Activated CD4-positive, alpha-beta T cell treated with anti-CD3 and anti-CD28 coated beads, Interleukin-2, amount 10 ng/mL, durations not matched to agents 7 days and 5 days (primary cell): ENCODE data around the gene NKX2-8. TPM values are rescaled to one million over a fixed set of nuclear protein-coding genes. Genes with fewer than 3 reads are reported as not detected.
"Not testable (repeated sequence)": the region's sequence is repeated elsewhere in the genome, so short reads cannot be mapped to it uniquely, and the experiment has no call there.

Experiments
- CTCF ChIA-PET: fragments of 350-600 bp; sonication (Branson Sonifier 250); formaldehyde crosslinking; loops from one replicate; lab custom pipeline; 2021; ENCODE audit warnings: antibody characterized with exemption; lab: Charles Lee
- POLR2A ChIA-PET: fragments of 350-600 bp; sonication (Branson Sonifier 250); formaldehyde crosslinking; loops from one replicate; lab custom pipeline; 2021; ENCODE audit warnings: antibody characterized with exemption; lab: Charles Lee
- DNase-seq: peaks from one replicate; pipeline ENCODE4 v3.0.0-alpha.2; 2020
- H3K27ac Mint-ChIP-seq: one replicate; pipeline ENCODE4 v1.8.0; 2021; ENCODE audit warnings: mild to moderate bottlenecking, moderate library complexity, mixed read lengths
- H3K27me3 Mint-ChIP-seq: one replicate; pipeline ENCODE4 v1.8.0; 2021; ENCODE audit warnings: mixed read lengths
- H3K36me3 Mint-ChIP-seq: one replicate; pipeline ENCODE4 v1.8.0; 2021; ENCODE audit warnings: low read depth, mixed read lengths
- H3K4me1 Mint-ChIP-seq: one replicate; pipeline ENCODE4 v1.8.0; 2021; ENCODE audit warnings: mixed read lengths
- H3K4me3 Mint-ChIP-seq: one replicate; pipeline ENCODE4 v1.8.0; 2021; ENCODE audit warnings: mild to moderate bottlenecking, moderate library complexity, mixed read lengths
- H3K9me3 Mint-ChIP-seq: one replicate; pipeline ENCODE4 v1.8.0; 2021; ENCODE audit warnings: mixed read lengths
- total RNA-seq, 2 experiments: library from RNA; stranded (reverse); gene quantifications; one replicate each; pipeline ENCODE4 v1.2.3, GENCODE V29; 2021

The NKX2-8 gene
- total RNA-seq, 2 experiments from 2014 or later = not detected

DNA sequence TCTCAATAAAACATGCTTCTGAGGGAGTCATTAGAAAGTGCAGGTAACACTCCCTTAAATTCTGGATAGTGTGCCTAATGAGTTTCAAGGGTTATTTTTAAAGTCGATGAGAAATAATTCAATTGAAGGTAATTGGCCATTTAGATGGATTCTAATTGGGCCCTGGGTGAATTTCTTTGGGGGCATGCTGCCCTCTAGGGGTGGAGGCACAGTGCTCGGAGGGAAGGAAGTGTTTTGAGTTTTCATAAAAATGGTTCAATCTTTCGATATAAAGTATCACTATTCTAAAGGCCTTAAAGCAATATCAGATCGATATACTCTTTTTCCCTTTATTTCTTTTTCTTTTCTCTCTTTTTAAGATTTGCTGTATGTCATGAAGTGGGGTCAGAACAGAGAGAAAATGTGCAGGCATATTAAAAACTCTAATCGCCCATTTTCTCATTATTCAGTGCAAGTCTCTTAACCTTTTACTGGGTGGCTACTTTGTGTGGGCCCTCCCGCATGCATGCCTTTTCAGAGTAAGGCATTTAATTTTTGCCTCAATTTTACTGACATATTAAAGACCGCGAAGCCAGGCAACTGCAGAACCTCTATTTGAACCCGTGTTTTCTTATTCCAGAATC lies 25.5 kb downstream of the NKX2-8 start:
- Mint-ChIP-seq H3K9me3 (no peaks in the 10 kb centered on the region), H3K4me3 (no peak overlapping the region), H3K36me3 (no peaks in the 10 kb centered on the region), H3K27ac (no peak overlapping the region), H3K27me3 (peaks cover 13% of the 10 kb centered on the region), H3K4me1 (no peaks in the 10 kb centered on the region)
- POLR2A ChIA-PET = no interaction called here
- CTCF ChIA-PET = interaction anchor here (0.6 kb wide), 1 partner anchor 474 kb away, joined by 3 read pairs; no protein-coding TSS in a partner anchor
- peak; percentile 19 for DNase-seq

DNA sequence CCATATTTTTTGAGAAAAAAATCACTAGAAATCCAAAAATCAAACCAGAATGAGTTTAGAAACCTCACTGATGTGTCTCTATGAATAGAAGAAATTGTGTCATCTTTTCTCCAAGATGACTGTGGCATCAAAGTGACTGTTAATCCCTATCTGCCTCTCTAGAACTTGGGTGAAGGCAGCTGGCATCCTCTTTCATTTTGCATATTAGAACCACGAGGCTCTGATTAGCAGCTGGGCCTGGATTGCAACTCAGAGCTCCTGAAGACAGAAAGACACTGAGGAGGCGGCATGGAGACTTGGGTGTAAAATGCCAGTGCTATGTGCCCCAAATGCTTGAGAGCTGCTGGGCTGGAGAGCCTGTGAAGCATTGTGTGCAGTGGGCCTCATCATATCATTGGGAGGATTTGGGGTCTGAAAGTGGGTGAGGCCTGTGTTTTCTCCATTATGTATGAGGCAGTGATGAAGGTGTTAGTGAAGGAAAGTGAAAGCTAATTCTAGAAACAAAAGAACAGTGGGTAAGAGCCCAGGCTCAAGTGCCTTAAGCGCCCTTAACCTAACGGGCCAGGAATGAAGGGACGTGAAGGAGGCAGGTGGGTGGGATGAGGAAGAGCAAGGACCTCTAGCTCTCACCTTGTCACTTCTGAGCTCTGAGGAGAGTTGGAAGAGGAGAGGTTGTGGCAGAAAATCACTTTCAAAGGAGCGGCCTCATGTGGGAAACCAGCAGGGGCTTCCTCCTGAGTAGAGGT lies 26.2 kb downstream of the NKX2-8 start:
- Mint-ChIP-seq H3K4me3 (no peak overlapping the region), H3K4me1 (no peaks in the 10 kb centered on the region), H3K27ac (no peak overlapping the region), H3K36me3 (no peaks in the 10 kb centered on the region), H3K9me3 (no peaks in the 10 kb centered on the region), H3K27me3 (peaks cover 9% of the 10 kb centered on the region)
- no peak for DNase-seq
- ChIA-PET CTCF (no interaction called here), POLR2A (no interaction called here)

DNA sequence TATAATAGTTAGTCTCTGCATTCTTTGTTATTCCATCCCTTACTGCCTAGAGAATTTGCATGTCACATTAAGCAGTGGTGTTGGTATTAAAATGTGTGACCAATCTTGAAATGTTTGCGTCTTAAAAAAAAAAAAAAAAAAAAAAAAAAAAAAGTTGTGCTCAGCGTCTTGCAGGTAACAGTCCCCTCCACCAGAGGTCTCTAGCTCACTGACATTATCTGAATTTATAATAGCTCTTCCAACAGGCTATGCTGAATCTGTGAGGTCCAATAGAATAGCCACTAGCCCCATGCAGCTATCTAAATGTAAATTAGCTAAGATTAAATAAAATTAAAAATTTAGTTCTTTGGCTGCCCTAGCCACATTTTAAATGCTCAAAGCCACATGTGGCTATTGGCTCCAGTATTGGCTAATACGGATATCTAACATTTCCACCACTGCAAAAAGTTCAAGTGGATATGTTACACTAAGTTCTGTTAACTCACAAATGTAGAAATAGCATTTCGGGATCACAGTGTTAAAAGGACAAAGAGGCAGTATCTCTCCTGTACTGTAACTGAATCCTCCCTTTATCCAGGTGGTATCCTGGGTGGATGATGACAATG lies 28.7 kb downstream of the NKX2-8 start:
- Mint-ChIP-seq H3K4me3 (no peak overlapping the region), H3K27ac (no peak overlapping the region), H3K27me3 (peaks cover 3% of the 10 kb centered on the region), H3K36me3 (no peaks in the 10 kb centered on the region), H3K9me3 (no peaks in the 10 kb centered on the region), H3K4me1 (no peaks in the 10 kb centered on the region)
- POLR2A ChIA-PET = no interaction called here
- peak; percentile 6 for DNase-seq
- CTCF ChIA-PET = interaction anchor here (0.7 to 1.4 kb wide), 3 partner anchors 10 to 38 kb away, joined by 3 to 4 read pairs (median 3); no protein-coding TSS in a partner anchor

DNA sequence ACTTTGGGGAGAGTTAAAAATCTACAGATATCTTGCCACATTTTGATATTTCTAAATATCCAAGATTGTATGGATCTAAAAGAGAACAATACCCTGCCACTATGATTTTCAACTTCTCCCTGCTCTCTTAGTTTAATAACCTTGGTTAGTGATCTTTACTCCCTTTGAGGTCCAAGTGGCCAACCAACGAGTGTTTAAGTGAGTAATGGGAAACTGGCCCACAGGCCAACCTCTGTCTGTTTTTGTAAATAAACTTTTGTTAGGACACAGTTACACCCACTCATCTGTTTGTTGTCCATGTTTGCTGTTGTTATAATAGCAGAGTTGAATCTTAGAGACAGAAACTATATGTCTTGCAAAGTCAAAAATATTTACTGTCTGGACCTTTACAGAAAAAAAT lies 31.5 kb downstream of the NKX2-8 start:
- no peak overlapping the region for H3K4me3 Mint-ChIP-seq

DNA sequence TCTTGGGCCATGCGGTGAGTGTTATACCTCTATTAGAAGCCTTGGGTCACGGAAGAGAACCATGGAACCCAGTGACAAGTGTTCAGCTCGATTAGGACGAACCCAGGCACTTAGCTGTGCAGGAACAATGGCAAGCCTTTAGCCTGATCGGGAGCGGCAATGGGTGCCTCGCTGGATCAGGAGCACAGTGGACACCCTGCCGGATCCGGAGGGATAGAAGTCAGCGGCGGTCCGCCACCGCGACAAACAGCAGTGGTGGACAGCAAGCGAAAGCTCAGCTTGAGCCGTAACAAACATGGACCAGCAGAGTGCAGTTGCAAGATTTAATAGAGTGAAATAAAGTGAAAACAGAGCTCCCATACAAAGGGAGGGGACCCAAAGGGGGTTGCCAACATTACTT lies 38.1 kb downstream of the NKX2-8 start:
- H3K9me3 Mint-ChIP-seq, DNase-seq, POLR2A ChIA-PET, H3K27me3 Mint-ChIP-seq, H3K4me1 Mint-ChIP-seq, H3K4me3 Mint-ChIP-seq, H3K36me3 Mint-ChIP-seq, H3K27ac Mint-ChIP-seq: not testable (repeated sequence)
- CTCF ChIA-PET = interaction anchor here (0.6 kb wide), 1 partner anchor 48 kb away, joined by 3 read pairs; no protein-coding TSS in a partner anchor

More for the DNA sequence above, 31.5 kb downstream of the NKX2-8 start:
- no peaks in the 10 kb centered on the region for H3K36me3 Mint-ChIP-seq
- no peaks in the 10 kb centered on the region for H3K9me3 Mint-ChIP-seq
- no peaks in the 10 kb centered on the region for H3K4me1 Mint-ChIP-seq
- CTCF ChIA-PET = no interaction called here
- H3K27me3 Mint-ChIP-seq = peaks cover 9% of the 10 kb centered on the region
- H3K27ac Mint-ChIP-seq = no peak overlapping the region
- DNase-seq = no peak
- POLR2A ChIA-PET = no interaction called here

DNA sequence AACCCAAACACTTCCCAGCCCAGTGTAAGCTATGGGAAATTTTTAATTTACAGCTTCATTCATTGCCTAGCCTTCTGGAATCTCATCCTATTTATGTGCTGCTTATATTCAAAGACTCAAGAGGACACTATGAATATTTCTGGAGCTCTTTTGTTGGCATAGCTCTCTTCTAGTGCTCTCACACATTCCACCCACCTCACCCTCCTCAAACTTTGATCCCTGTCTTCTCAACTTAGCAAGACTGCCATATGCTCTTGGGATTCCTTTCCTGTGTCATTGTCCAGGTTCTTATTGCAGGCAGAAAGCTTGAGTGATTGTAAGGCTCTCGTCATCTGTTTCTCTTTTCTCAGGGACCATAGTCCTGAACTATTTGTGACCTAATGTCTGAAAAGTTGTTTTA lies 44.4 kb downstream of the NKX2-8 start:
- Mint-ChIP-seq H3K9me3 (no peaks in the 10 kb centered on the region), H3K4me3 (no peak overlapping the region), H3K4me1 (no peaks in the 10 kb centered on the region), H3K27ac (no peak overlapping the region), H3K27me3 (peaks cover 9% of the 10 kb centered on the region), H3K36me3 (no peaks in the 10 kb centered on the region)
- POLR2A ChIA-PET = no interaction called here
- no peak for DNase-seq
- CTCF ChIA-PET = no interaction called here

Other genes with a start within 250 kb of the NKX2-8 start
- gene NKX2-1, start 62.4 kb downstream of the NKX2-8 start, total RNA-seq = not detected
- gene PAX9, start 79.2 kb upstream of the NKX2-8 start, total RNA-seq = not detected